Upper lobe of left lung (tissue), 6 donors: ENCODE results near the gene TIMM44. TPM values are rescaled to one million over a fixed set of nuclear protein-coding genes. Genes with fewer than 3 reads are reported as not detected.

Experiments
- ATAC-seq, 2 donors: fragments of 200-7000 bp; cut with Tn5 transposase; one replicate each; pipeline ENCODE4 v1.9.1; 2022; ENCODE audit warnings: mild to moderate bottlenecking in 2 of 2, moderate library complexity in 2 of 2; ENCODE audit not compliant: low FRiP score in 2 of 2
- DNase-seq, 2 donors: peaks; one replicate each; pipeline ENCODE4 v3.0.0-alpha.2; 2019 to 2020
- H3K27ac ChIP-seq, 4 donors: fragments of 200-600 bp; sonication (generic); one replicate each; pipeline ENCODE4 v1.5.1; 2016 to 2019
- H3K27me3 ChIP-seq, 4 donors: fragments of 200-600 bp; sonication (generic); one replicate each; pipeline ENCODE4 v1.5.1; 2017 to 2019
- H3K36me3 ChIP-seq, 4 donors: fragments of 200-600 bp; sonication (generic); one replicate each; pipeline ENCODE4 v1.5.1; 2016 to 2019
- H3K4me1 ChIP-seq, 4 donors: fragments of 200-600 bp; sonication (generic); one replicate each; pipeline ENCODE4 v1.5.1; 2018 to 2019
- H3K4me3 ChIP-seq, 4 donors: fragments of 200-600 bp; sonication (generic); one replicate each; pipeline ENCODE4 v1.5.1; 2017 to 2019; ENCODE audit warnings: mild to moderate bottlenecking in 2 of 4, moderate library complexity in 1 of 4
- H3K9me3 ChIP-seq, 4 donors: fragments of 200-600 bp; sonication (generic); one replicate each; pipeline ENCODE4 v1.5.1; 2018 to 2019
- EP300 ChIP-seq, 4 donors: sonication (generic); formaldehyde crosslinking; IDR thresholded peaks; one replicate each; pipeline ENCODE4 v1.5.1; 2017; ENCODE audit warnings: antibody characterized with exemption in 4 of 4, control low read depth in 2 of 4
- POLR2A ChIP-seq, 4 donors: fragments of 450-650 bp; IDR thresholded peaks; one replicate each; pipeline ENCODE4 v1.5.1; 2016 to 2017; ENCODE audit warnings: antibody characterized with exemption in 4 of 4, mild to moderate bottlenecking in 2 of 4
- POLR2AphosphoS5 ChIP-seq, 2 donors: sonication (generic); formaldehyde crosslinking; IDR thresholded peaks; one replicate each; pipeline ENCODE4 v1.5.1; 2017; ENCODE audit warnings: antibody characterized with exemption in 2 of 2
- WGBS, 2 donors: methylation state at CpG; one replicate each; pipeline ENCODE4 v1.1.5; 2017 to 2018; 5-methylcytosine and 5-hydroxymethylcytosine counted together
- total RNA-seq, 6 donors: library from RNA; depleted of rRNA in 4 of 6; stranded (reverse); fragments of >200 nt in 4 of 6; gene quantifications; one replicate each; pipeline versions ENCODE4 v1.1.0 to v1.2.1, GENCODE V29; 2016 to 2021
- TF ChIP-seq, protein P1 (sequence below), 6 experiments: fragments of 450-650 bp in 4 of 6; fragments of 200-600 bp in 2 of 6; sonication (generic) in 2 of 6; IDR thresholded peaks; one replicate each; pipeline ENCODE4 v1.5.1; 2016 to 2019; ENCODE audit warnings: antibody characterized with exemption in 6 of 6
- donor health status: DM: no; HTN: no; CAD: no; lungs with moderate emphysema.
- donor health status: DM: no; HTN: yes; CAD: no; lungs with severe emphysema.

The TIMM44 gene
- total RNA-seq, 6 donors from 2014 or later, result 39.8 to 83.2 (median 52.7) TPM

GRCh38 chr19:7926021-7926726 is 17.3 kb downstream of the TIMM44 start, which contains the start of gene CTXN1:
CTXN1 (minus strand) TSS chr19:7926135; CDS start chr19:7925538, 597 bp downstream.
- peak in 1 of 2 donors; percentile 76 for ATAC-seq
- DNase-seq, result peak; percentile 59 to 97
- H3K36me3 ChIP-seq, result peaks cover 5 to 31% (median 23%) of the 10 kb centered on the region in 4 donors
- peaks cover 22 to 47% (median 34%) of the 10 kb centered on the region in 4 donors for H3K4me1 ChIP-seq
- peak within 1 kb of the TSS; percentile 33 to 67 (median 58) for H3K4me3 ChIP-seq
- H3K9me3 ChIP-seq, result no peaks in the 10 kb centered on the region
- no peak for TF ChIP-seq POLR2A (IDR thresholded peaks at IDR 0.05)
- no peak for TF ChIP-seq POLR2AphosphoS5 (IDR thresholded peaks at IDR 0.05)
- TF ChIP-seq, protein P1, sequence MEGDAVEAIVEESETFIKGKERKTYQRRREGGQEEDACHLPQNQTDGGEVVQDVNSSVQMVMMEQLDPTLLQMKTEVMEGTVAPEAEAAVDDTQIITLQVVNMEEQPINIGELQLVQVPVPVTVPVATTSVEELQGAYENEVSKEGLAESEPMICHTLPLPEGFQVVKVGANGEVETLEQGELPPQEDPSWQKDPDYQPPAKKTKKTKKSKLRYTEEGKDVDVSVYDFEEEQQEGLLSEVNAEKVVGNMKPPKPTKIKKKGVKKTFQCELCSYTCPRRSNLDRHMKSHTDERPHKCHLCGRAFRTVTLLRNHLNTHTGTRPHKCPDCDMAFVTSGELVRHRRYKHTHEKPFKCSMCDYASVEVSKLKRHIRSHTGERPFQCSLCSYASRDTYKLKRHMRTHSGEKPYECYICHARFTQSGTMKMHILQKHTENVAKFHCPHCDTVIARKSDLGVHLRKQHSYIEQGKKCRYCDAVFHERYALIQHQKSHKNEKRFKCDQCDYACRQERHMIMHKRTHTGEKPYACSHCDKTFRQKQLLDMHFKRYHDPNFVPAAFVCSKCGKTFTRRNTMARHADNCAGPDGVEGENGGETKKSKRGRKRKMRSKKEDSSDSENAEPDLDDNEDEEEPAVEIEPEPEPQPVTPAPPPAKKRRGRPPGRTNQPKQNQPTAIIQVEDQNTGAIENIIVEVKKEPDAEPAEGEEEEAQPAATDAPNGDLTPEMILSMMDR (IDR thresholded peaks at IDR 0.05), result no peak
- TF ChIP-seq EP300 (IDR thresholded peaks at IDR 0.05), result no peak
- peak within 1 kb of the TSS in 1 of 4 donors; percentile 60 for H3K27ac ChIP-seq
- peaks cover 0 to 5% (median 0%) of the 10 kb centered on the region in 4 donors for H3K27me3 ChIP-seq
- 30 to 55% methylated on average over 11 to 33 of the region's 65 CpGs for WGBS, 2 donors

DNA sequence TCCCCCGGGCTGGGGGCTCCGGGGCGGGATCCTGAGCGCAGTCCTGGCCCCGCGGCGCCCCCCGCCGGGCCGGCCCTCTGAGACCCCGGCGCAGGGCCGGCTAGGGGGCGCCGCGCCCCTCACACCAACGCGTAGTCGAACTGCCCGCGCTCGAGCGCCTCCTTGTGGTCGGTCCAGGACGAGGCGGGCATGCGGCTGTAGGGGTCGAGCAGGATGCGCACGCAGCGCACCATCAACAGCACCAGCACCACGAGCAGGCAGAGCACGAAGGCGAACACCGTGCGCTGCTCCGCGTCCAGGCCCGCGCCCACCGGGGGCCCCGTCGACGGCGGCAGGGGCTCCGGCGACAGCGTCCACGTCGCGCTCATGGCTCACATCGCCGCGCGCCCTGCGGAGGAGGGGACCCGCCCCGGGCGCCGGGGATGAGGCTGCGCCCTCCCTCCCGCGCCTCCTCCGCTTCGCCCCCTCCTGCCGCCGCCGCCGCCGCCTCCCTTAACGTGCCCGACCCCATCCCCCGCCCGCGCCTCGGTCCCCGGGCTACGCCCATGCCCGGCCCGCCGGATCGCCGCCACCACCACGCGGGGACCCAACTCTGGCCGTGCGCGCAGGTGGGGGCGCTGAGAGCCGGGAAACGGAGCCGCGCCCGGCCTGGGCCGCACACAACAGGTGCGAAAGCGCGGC is 18.2 kb downstream of the TIMM44 start:
- H3K36me3 ChIP-seq, result peaks cover 0 to 22% (median 16%) of the 10 kb centered on the region in 4 donors
- ATAC-seq (no peak), DNase-seq (peak; percentile 73 to 93)
- TF ChIP-seq POLR2A (IDR thresholded peaks at IDR 0.05) (no peak), POLR2AphosphoS5 (IDR thresholded peaks at IDR 0.05) (no peak), EP300 (IDR thresholded peaks at IDR 0.05) (no peak)
- TF ChIP-seq, protein P1 (IDR thresholded peaks at IDR 0.05), result peak; percentile 71 to 92 (median 89)
- peaks cover 23 to 51% (median 36%) of the 10 kb centered on the region in 4 donors for H3K4me1 ChIP-seq
- peaks cover 0 to 5% (median 0%) of the 10 kb centered on the region in 4 donors for H3K27me3 ChIP-seq
- H3K9me3 ChIP-seq, result no peaks in the 10 kb centered on the region
- H3K4me3 ChIP-seq, result peak overlapping the region; percentile 33 to 67 (median 58)
- H3K27ac ChIP-seq, result peak overlapping the region in 1 of 4 donors; percentile 60
- WGBS, 2 donors, result 0% methylated on average over 31 of the region's 98 CpGs; no CpG with 5 or more reads in 1 of the 2 donors

GRCh38 chr19:7924651-7925170 is 18.8 kb downstream of the TIMM44 start:
- Histone ChIP-seq H3K27ac (peak overlapping the region in 1 of 4 donors; percentile 60), H3K4me1 (peaks cover 26 to 54% (median 40%) of the 10 kb centered on the region in 4 donors), H3K9me3 (no peaks in the 10 kb centered on the region), H3K36me3 (peaks cover 0 to 22% (median 14%) of the 10 kb centered on the region in 4 donors), H3K27me3 (peaks cover 0 to 5% (median 0%) of the 10 kb centered on the region in 4 donors), H3K4me3 (peak overlapping the region in 3 of 4 donors; percentile 54 to 67 (median 62))
- TF ChIP-seq, protein P1 (IDR thresholded peaks at IDR 0.05), result no peak
- TF ChIP-seq POLR2AphosphoS5 (IDR thresholded peaks at IDR 0.05), result no peak
- no peak for TF ChIP-seq POLR2A (IDR thresholded peaks at IDR 0.05)
- TF ChIP-seq EP300 (IDR thresholded peaks at IDR 0.05), result no peak
- DNase-seq (peak in 1 of 2 donors; percentile 79), ATAC-seq (no peak)
- WGBS, 2 donors, result 70 to 73% methylated on average over 15 to 18 of the region's 34 CpGs

GRCh38 chr19:7924241-7924640 is 19.2 kb downstream of the TIMM44 start:
- 78 to 85% methylated on average over 12 of the region's 12 CpGs for WGBS, 2 donors
- Histone ChIP-seq H3K36me3 (peaks cover 0 to 22% (median 14%) of the 10 kb centered on the region in 4 donors), H3K9me3 (no peaks in the 10 kb centered on the region), H3K4me3 (no peak overlapping the region), H3K27ac (no peak overlapping the region), H3K27me3 (peaks cover 0 to 6% (median 0%) of the 10 kb centered on the region in 4 donors), H3K4me1 (peaks cover 31 to 54% (median 43%) of the 10 kb centered on the region in 4 donors)
- DNase-seq (no peak), ATAC-seq (no peak)
- TF ChIP-seq, protein P1 (IDR thresholded peaks at IDR 0.05), result no peak
- no peak for TF ChIP-seq EP300 (IDR thresholded peaks at IDR 0.05)
- no peak for TF ChIP-seq POLR2A (IDR thresholded peaks at IDR 0.05)
- no peak for TF ChIP-seq POLR2AphosphoS5 (IDR thresholded peaks at IDR 0.05)
